HepG2 (cell line): ENCODE data around the gene COL8A2. TPM values are rescaled to one million over a fixed set of nuclear protein-coding genes. Genes with fewer than 3 reads are reported as not detected.

Experiments
- ARID2 ChIP-seq: sonication (generic); formaldehyde crosslinking; IDR thresholded peaks from 2 replicates; pipeline ENCODE4 v1.8.1; 2022; ENCODE audit warnings: mild to moderate bottlenecking, missing genetic modification reagents, borderline replicate concordance
- ARID4A ChIP-seq: sonication (generic); formaldehyde crosslinking; IDR thresholded peaks from 2 replicates; pipeline ENCODE4 v1.5.0; 2020; ENCODE audit warnings: mild to moderate bottlenecking, missing genetic modification reagents, borderline replicate concordance
- CEBPB ChIP-seq: IDR thresholded peaks from 2 replicates; pipeline ENCODE4 v1.6.1; 2011; ENCODE audit warnings: low read depth, low read length, improper control_type of control experiment, borderline replicate concordance
- EEA1 ChIP-seq: sonication (generic); formaldehyde crosslinking; IDR thresholded peaks from 2 replicates; pipeline ENCODE4 v1.5.1; 2020; ENCODE audit warnings: mild to moderate bottlenecking, missing genetic modification reagents, borderline replicate concordance
- HMGXB4 ChIP-seq, 2 experiments: sonication (generic) in 1 of 2; formaldehyde crosslinking in 1 of 2; IDR thresholded peaks; 2 replicates each; pipeline versions ENCODE4 v1.4.0 to v1.6.1; 2018 to 2020; ENCODE audit warnings: missing genetic modification reagents in 2 of 2, borderline replicate concordance in 1 of 2, low read depth in 1 of 2, mild to moderate bottlenecking in 1 of 2, missing biosample characterization in 1 of 2
- LRRFIP1 ChIP-seq: sonication (generic); formaldehyde crosslinking; conservative IDR thresholded peaks from 2 replicates; pipeline ENCODE4 v1.4.0; 2020; ENCODE audit warnings: missing genetic modification reagents
- MTERF4 ChIP-seq: sonication (generic); formaldehyde crosslinking; IDR thresholded peaks from 2 replicates; pipeline ENCODE4 v1.8.0; 2023; ENCODE audit warnings: mild to moderate bottlenecking, missing genetic modification reagents
- RORA ChIP-seq: sonication (generic); formaldehyde crosslinking; IDR thresholded peaks from 2 replicates; pipeline ENCODE4 v1.5.0; 2020; ENCODE audit warnings: mild to moderate bottlenecking, missing genetic modification reagents, moderate library complexity
- ZNF264 ChIP-seq: sonication (generic); formaldehyde crosslinking; IDR thresholded peaks from 2 replicates; pipeline ENCODE4 v1.4.0; 2020; ENCODE audit warnings: missing genetic modification reagents
- ZNF274 ChIP-seq: sonication (generic); formaldehyde crosslinking; IDR thresholded peaks from 2 replicates; pipeline ENCODE4 v1.5.1; 2020; ENCODE audit warnings: mild to moderate bottlenecking, missing genetic modification reagents
- ZNF468 ChIP-seq: sonication (generic); formaldehyde crosslinking; IDR thresholded peaks from 2 replicates; pipeline ENCODE4 v1.8.0; 2022; ENCODE audit warnings: mild to moderate bottlenecking, moderate library complexity, missing genetic modification reagents
- ZNF574 ChIP-seq: sonication (generic); formaldehyde crosslinking; IDR thresholded peaks from 2 replicates; pipeline ENCODE4 v1.4.0; 2020; ENCODE audit warnings: missing genetic modification reagents
- ZNF724P ChIP-seq: sonication (generic); formaldehyde crosslinking; IDR thresholded peaks from 2 replicates; pipeline ENCODE4 v1.8.0; 2022; ENCODE audit warnings: missing genetic modification reagents, borderline replicate concordance
- ZNF792 ChIP-seq: IDR thresholded peaks from 2 replicates; pipeline ENCODE4 v1.6.1; 2016
- ZNF850 ChIP-seq: sonication (generic); formaldehyde crosslinking; conservative IDR thresholded peaks from 2 replicates; pipeline ENCODE4 v1.9.0; 2021; ENCODE audit warnings: mild to moderate bottlenecking, missing genetic modification reagents
- polyA plus RNA-seq, 8 experiments: library from polyadenylated mRNA; depleted of rRNA in 3 of 8; stranded (reverse) in 7 of 8; unstranded in 1 of 8; fragments of >200 nt; fragmentation: Illumina TruSeq in 4 of 8; extraction: Trizol in 4 of 8; gene quantifications; 2 replicates each; pipeline versions ENCODE4 v1.2.1 to v1.2.3, GENCODE V29; 2011 to 2016; ENCODE audit warnings: low read depth in 4 of 8, missing spikeins in 1 of 8, mixed read lengths in 1 of 8; ENCODE audit not compliant: insufficient read depth in 1 of 8
- total RNA-seq, 5 experiments: library from RNA; depleted of rRNA; stranded (reverse); fragments of >200 nt; fragmentation: Illumina TruSeq; extraction: Trizol; gene quantifications; 2 replicates each; pipeline ENCODE4 v1.2.3, GENCODE V29; 2016; ENCODE audit warnings: low read depth in 1 of 5

COL8A2 gene
- total and polyA plus RNA-seq, 2 of the 13 experiments (the other 11 are each of a cell fraction or from before 2014, with no cell fraction given) = 0.13 to 0.24 TPM

- no peak for TF ChIP-seq CEBPB
- TF ChIP-seq ARID4A (CRISPR knock-in tag) = peak; percentile 95
- no peak for TF ChIP-seq LRRFIP1 (CRISPR knock-in tag)
- no peak for TF ChIP-seq ZNF468
- no peak for TF ChIP-seq RORA (CRISPR knock-in tag)
- TF ChIP-seq ZNF274 (CRISPR knock-in tag) = peak; percentile 71
- TF ChIP-seq ZNF724P (CRISPR knock-in tag) = no peak; the same call in 1 of the 2 replicates
- TF ChIP-seq MTERF4 (CRISPR knock-in tag) = no peak
- TF ChIP-seq ARID2 (CRISPR knock-in tag) = peak; percentile 52; the same call in 1 of the 2 replicates
- TF ChIP-seq ZNF792 = no peak; the same call in 1 of the 2 replicates
- no peak for TF ChIP-seq ZNF264
- TF ChIP-seq HMGXB4 (CRISPR knock-in tag; IDR thresholded peaks at IDR 0.05; ENCODE audit: borderline replicate concordance in 1 of 2, low read depth in 1 of 2) = peak; percentile 75 to 84; a peak in 3 of 4 replicates
- peak; percentile 96 for TF ChIP-seq ZNF574 (CRISPR knock-in tag)
- TF ChIP-seq EEA1 (CRISPR knock-in tag) = no peak
- no peak for TF ChIP-seq ZNF850 (CRISPR knock-in tag)
These were observed 24.4 kb upstream of the COL8A2 start, which contains the start of gene TRAPPC3 (continued) for GRCh38 chr1:36149237-36149972.
